AG04449 (cell line): Measurements from ENCODE around the gene GLRA1.

Source experiments
- CTCF ChIA-PET: fragments of 350-600 bp; formaldehyde crosslinking; extraction: SDS; loops from one replicate; lab custom pipeline; 2021; ENCODE audit warnings: antibody characterized with exemption; lab: Yijun Ruan, JAX
- POLR2A ChIA-PET: fragments of 400-600, 350-600 bp; formaldehyde crosslinking; extraction: SDS; loops from one replicate; lab custom pipeline; 2020; ENCODE audit warnings: antibody characterized with exemption, inconsistent platforms; lab: Yijun Ruan, JAX
- DNase-seq: peaks from one replicate; pipeline ENCODE4 v3.0.0-alpha.2; 2010; ENCODE audit warnings: low read depth, low spot score
- H3K4me3 ChIP-seq: 2 replicates; pipeline ENCODE4 v1.5.1; 2011; ENCODE audit warnings: low read depth, mild to moderate bottlenecking, control low read depth, low read length
- TF ChIP-seq, protein P1 (sequence below): IDR thresholded peaks from one replicate; pipeline ENCODE4 v1.5.1; 2011; ENCODE audit warnings: mild to moderate bottlenecking, moderate library complexity, low read length, control low read depth, inconsistent platforms; ENCODE audit not compliant: insufficient read depth; ENCODE audit errors: missing control alignments

GLRA1 gene

GRCh38 chr5:151912360-151912759, 12.3 kb downstream of the GLRA1 start:
- TF ChIP-seq, protein P1, sequence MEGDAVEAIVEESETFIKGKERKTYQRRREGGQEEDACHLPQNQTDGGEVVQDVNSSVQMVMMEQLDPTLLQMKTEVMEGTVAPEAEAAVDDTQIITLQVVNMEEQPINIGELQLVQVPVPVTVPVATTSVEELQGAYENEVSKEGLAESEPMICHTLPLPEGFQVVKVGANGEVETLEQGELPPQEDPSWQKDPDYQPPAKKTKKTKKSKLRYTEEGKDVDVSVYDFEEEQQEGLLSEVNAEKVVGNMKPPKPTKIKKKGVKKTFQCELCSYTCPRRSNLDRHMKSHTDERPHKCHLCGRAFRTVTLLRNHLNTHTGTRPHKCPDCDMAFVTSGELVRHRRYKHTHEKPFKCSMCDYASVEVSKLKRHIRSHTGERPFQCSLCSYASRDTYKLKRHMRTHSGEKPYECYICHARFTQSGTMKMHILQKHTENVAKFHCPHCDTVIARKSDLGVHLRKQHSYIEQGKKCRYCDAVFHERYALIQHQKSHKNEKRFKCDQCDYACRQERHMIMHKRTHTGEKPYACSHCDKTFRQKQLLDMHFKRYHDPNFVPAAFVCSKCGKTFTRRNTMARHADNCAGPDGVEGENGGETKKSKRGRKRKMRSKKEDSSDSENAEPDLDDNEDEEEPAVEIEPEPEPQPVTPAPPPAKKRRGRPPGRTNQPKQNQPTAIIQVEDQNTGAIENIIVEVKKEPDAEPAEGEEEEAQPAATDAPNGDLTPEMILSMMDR = no peak
- H3K4me3 ChIP-seq = no peak overlapping the region
- ChIA-PET POLR2A (no interaction called here), CTCF (no interaction called here)
- DNase-seq = no peak

DNA sequence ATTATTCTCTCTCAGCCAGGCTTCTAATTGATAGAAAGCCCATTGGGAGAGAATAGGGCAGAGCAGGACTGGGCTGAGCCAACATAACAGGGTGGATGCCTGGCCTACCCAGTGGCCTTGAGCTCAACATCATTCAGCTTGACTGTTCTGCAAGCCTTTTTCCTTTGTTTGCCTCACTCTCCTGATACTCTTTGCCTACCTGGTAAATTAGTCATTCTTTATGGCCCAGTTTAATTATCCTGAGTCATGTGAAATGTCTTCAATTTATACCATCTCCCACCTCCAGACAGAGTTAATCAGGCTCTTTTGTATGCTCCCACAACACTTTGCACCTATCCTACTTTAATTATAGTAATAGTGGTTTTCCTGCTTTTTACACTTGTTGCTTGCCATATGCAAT, 13.6 kb downstream of the GLRA1 start:
- H3K4me3 ChIP-seq = no peak overlapping the region
- POLR2A ChIA-PET = no interaction called here
- TF ChIP-seq, protein P1 = no peak
- CTCF ChIA-PET = no interaction called here
- DNase-seq = no peak

DNA sequence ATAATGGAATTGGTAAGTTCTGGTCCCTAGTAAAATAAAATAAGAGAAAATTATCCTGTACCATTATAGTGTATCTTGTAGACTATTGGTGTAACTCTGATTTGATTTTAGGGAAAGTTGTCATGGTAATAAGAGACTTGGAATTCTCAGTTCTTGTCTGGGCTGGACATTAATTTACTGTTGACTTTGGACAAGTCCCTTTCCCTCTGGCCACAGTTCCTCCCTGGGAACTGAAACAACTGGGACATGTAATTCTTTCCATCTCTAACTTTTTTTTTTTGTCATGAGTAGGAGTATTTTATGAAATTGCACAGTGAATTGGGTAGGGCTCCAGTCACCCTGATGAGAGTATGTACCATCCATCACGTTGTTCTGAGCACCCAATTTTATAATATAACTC, 15.0 kb downstream of the GLRA1 start:
- ChIA-PET CTCF (no interaction called here), POLR2A (no interaction called here)
- no peak overlapping the region for H3K4me3 ChIP-seq
- TF ChIP-seq, protein P1 = no peak
- no peak for DNase-seq

GRCh38 chr5:151906246-151906645, 18.4 kb downstream of the GLRA1 start:
- no peak for DNase-seq
- no peak overlapping the region for H3K4me3 ChIP-seq
- TF ChIP-seq, protein P1 = no peak
- ChIA-PET CTCF (no interaction called here), POLR2A (no interaction called here)

DNA sequence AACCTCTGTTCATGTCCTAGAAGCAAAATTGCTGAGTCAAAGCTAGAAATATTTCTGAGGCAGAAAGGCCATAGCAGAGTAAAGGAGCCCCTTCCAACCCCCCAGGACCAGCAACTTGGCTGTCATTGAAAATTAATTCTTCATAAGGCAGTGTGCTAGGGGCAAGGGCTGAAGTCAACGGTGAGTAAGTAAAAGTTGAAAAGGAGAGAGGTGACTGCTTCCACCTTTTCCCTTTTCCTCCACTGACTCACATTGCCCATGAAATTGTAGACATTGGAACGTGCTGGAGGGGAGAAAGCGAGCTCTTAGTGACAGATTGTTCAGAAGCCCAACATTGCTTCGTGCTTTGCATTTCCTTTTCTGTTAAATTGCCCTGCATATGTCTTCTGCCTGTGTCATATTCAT, 19.1 kb downstream of the GLRA1 start:
- ChIA-PET CTCF (no interaction called here), POLR2A (no interaction called here)
- TF ChIP-seq, protein P1 = no peak
- no peak overlapping the region for H3K4me3 ChIP-seq
- no peak for DNase-seq

GRCh38 chr5:151904909-151905308, 19.7 kb downstream of the GLRA1 start:
- no peak overlapping the region for H3K4me3 ChIP-seq
- ChIA-PET POLR2A (no interaction called here), CTCF (no interaction called here)
- DNase-seq = no peak
- TF ChIP-seq, protein P1 = no peak
